IPS-NIHi7 (cell line): Measurements from ENCODE around the gene SEZ6.

Experiments used
- DNase-seq: peaks from one replicate; pipeline ENCODE4 v3.0.0; 2012; ENCODE audit warnings: mixed read lengths; ENCODE audit errors: extremely low spot score

The SEZ6 gene

DNA sequence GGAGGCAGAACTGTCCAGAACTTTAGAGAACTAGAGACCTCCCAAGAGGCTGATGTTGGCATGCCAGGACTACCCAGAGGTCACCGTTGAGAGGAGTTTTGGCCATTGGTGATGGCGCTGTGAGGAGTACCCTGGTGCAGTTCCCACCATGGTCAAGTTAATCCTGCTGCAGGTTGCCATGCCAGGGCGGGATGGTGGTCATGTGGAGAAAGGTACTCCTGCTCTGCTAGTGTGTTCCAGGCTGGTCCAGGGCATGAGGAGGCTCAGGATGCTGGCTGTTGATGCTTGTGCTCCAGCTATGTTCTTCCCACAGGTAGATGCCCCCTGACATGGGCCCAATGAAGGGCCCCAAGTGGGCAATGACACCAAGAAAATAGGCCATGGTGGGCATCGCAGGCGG, 50.4 kb downstream of the SEZ6 start:
- no peak for DNase-seq

DNA sequence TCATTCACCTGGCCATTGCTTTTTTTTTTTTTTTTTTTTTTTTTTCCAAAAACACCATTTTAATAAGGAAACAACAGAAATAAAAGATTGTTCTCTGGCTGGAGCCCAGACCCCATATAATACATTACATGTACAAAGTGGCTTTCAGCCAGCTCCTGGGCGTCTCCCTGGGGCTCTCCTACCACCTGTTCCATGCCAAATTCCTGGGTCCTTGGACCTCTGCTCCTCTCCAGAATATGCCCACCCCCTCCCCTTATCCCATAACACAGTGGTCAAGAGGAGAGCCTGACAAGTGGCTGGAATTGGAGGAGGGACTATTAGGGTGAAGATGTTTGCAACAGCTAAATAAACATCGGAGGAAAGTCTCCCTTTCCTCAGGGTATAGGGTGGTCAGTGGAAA, 50.9 kb downstream of the SEZ6 start:
- DNase-seq = no peak

DNA sequence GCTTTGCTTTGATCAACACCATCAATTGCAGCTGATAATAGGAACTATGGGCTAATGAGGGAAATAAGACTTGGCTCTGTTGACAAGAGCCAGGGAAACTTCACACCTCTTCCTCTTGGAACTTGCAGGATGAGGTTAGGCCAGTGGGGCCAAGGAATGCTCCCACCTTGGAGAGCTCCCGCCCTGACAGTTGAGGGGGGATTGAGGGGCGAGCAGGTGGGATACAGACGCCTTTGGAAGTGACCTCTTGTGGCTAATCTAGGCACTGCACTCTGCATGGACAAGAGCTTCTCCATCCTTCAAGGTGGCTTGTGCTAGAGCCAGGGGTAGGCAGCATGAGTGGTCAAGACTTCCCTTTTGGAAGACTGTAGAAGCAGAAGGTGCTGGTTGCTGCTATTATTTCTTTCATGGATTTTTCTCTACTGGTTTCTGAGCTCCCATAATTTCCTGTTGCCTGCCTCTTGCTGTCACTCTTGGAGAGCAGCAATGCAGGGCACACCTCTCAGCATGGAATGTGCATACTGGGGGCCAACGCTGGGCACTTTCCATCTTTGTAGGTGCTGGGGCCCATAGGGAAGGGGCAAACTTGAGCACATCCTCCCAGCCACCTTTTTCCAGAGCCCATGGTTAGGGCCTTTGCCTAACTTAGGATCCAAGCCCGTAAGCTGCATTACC, 52.3 kb downstream of the SEZ6 start:
- peak; percentile 83 for DNase-seq

DNA sequence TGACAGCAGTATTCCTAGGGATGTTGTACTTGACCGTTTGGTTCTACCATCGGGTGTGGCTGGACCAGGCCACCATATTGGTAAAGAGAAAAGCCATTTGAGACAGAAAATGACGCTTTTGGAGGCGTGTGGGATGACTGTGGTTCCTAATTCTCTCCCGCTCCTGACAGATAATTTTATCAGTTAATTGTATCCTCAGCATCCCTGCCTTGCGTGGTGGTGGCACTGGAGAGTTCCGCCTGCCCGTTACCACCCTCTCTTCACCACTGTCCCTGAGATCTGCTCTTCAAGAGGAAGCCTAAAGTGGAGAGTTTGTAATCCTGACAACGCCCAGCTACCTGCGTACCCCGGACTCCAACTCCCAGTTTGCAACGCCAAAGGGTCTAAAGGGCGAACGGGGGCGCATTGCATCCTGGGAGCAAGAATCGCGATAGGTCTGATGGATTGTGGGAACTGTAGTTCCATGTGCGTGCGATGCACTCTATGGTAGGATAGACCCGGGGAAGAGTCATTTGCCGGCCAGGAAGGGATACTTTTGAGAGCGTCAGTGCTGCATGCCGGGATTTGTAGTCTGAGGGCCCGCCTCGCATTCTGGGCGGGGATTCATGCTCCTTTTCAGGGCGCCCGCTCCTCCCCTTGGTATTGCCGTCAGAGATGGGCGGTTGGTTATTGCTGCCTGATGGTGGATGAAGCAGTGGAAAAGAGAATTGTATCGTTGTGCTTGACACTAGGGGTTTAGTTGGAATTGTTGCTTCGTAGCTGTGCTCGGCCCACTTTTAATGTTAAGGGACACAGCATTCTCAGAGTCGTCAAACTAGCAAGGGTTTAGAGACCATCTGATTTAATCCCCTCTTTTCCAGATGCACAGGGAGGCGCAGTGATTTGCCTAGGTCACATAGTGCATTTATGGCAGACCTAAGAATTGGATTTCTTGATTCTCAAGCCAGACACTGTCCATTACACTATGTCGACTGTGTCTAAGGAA, 53.5 kb downstream of the SEZ6 start:
- DNase-seq = peak; percentile 92

DNA sequence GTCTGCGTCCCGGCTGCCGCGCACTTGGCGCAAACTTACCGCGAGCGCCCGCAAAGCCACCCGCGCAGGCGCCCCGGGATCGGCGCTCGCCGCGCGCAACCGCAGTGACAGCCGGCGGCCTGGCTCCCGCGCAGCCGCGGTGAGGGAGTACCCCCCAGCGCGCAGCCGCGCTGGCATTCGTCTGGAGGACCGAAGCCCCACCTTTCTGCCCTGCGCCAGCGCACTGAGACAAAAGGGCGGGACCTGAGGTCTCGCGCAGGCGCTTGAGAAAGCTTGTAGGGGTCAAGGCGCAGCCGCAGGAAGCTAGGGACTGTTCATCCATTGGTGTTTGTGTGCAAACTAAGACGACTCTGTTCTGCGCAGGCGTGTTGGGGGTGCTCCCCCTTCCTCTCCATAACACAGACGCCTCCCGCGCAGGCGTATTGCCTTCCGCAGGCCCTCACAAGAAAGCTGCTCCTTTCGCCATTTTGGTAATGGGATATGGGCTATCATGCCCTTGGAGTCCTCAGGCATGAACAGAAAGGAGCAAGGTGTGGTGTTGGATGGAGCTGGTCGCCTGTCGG, 54.3 kb downstream of the SEZ6 start, which contains the start of gene PHF12:
PHF12 (minus strand) TSS at position 91 of the 563 bp plus-strand sequence. CDS start 558 bp downstream, outside the sequence.
- DNase-seq = peak; percentile 95

DNA sequence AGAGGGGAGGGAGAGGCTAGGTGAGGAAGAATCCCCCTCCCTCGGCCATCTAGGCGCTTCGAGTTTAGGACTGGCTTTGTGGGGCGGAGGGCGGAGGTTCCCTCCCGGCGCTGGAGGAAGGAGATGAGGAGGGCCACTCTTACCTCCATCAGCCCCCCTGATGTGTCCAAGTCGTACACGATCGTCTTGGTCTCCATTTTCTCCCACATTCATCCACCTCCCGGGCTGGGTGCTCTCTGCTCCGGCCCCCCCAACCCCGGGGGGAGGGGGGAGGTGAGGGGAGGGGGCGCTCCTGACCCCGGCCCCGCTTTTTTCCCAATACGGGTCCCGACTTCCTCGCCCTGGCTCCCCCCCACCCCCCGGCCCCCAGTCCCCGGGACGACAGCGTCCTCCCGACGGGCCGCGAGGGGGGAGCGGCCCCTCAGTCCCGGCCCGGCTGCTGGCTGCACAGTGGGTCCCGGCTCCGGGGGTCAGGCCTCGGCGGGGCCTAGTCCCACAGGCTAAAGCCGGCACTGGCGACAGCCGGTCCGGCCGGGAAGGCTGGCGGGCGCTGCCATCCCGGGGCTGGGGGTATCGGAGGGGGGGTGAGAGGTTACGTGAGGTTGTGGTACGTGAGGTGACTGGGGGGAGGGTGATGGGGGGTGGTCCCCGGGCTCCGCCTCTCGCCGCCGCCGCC, 54.9 kb downstream of the SEZ6 start:
- no peak for DNase-seq

DNA sequence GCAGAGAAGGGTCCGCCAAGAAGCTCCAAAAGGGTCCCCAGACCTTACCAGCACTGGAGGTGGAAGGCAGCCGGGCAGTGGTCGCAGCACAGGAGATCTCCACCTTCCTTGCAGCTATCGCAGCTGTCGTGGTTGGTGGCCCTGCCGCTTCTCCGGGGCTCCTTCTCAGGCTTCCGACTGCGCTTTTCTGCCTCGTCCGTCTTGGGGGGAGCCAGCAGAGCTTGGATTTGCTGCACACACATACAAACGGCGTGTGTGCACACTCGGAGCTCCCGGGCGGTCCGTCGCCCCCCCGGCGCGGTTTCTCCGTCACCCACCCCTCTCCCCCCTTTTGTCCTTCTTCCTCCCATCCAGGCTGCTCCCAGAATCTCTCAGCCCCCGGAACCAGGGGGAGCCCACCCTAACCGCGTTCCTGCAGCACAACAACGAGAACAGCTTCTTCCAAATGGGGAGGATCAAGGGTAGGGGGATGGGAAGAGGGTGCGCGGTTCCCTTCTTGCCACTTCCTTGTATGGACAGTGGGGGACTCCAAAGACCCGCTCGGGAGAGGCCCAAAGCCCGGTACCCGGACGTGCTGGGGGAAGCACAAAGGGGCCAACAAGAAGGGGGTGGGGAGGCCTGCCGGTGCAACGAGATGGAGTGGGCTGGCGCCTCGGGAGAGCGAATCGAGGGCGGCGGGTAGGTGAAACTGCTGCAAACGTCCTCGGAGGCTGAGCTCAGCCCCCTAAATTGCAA, 55.6 kb downstream of the SEZ6 start:
- peak; percentile 35 for DNase-seq

DNA sequence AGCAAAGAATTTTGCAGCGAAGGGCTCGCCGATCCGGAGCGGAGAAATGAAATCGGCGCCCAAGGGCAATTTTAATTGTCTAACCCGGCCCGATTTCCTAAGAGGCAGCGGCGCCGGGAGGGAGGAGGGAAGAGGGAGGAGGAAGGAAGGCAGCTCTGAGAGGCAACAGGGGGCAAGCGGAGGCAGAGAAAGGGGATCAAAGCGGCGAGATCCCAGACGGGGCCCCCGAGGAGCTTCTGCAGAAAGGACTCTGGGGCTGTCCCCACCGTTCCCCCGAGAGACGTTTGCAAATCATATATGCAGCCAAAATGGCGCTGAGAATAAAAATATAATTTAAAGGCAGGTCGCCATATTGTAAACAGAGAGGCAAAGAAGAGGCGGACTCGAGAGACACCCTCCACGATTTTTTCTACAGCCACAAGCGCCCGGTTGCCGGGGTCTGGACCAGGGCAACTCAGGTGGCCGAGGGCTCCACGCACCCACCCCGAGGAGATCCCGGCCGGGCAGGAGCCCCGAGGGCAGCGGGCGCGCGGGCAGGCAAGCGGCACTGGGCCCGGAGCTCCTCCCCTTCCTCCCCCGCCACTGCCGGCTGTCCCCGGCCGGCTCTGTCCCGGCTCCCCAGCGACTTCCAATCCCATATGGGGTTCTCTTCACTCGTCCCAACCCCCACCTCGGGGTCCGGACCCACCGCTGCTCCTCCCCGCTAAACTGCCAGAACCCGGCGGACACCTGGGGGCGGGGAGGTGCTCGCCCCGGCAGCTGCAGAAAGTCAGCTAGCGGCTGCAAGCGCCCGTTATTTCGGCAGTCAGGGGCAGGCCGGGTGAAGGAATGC, 56.4 kb downstream of the SEZ6 start:
- peak; percentile 27 for DNase-seq

DNA sequence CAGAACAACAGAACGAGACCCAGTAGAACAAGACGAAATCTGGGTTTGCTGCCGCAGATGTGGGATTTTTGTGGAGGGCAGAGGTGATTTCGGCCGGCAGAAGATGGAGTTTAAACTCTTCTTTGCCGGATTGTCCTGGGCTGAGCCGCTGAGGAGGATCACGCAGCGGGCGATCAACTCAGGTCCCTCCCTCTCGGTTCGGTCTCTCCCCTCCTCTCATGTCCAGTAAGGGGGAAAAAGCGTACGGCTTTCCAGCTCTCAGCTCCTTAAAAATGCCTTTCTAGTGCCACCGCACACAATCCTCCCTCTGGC, 57.0 kb downstream of the SEZ6 start:
- peak; percentile 56 for DNase-seq

DNA sequence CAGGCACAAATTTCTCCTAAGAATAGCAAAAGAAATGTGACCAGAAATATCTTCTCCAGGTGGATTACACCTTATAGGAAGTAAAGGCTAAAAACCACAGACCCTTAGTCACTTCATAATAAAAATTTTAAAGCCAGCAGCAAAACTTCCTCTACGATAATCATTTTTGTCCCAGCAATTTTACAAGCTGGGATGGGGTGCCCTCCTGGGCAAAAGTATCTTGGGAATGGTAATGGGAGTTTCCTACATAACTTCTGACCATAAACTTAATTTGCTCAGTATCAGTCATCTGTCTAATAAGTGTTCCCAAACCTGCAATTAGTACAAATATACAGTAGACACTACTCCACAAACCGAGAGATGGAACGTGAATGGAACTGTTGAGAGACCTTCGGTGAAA, 57.5 kb downstream of the SEZ6 start:
- DNase-seq = no peak

DNA sequence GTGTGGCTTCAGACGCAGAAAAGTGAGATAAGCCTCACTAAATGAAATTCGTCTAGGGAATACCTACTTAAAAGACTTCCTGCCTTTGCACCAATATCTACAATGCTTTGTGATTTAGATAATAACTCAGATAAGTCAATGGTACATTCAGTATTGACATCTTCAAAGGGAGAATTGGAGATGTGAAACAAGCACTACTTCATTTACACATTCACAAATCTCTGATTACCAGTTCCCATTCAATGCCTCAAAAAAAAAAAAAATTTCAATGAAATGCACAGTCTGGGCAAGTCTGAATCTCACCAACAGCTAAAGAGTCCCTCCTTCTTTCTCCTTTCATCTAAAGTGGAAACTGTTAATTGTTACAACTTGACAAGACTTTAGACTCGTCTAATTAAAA, 58.2 kb downstream of the SEZ6 start:
- DNase-seq = no peak

DNA sequence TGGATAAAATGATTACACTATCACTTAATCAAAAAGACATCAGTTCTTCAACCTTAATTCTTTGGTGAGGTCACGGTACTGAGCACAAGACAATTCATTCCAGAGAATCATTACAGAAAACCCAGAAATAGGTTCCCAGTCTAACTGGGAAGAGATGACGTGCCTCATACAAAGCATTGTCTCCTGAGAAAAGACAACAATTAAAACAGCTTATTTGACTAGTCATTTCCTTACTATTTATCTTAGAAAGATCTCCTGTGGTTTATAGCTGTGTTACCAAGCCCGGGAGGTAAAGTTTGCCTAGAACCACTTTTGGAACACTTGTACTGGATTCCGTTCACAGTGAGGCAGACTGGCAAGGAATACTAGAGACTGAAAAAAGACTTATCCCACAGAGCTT, 59.6 kb downstream of the SEZ6 start:
- DNase-seq = no peak

DNA sequence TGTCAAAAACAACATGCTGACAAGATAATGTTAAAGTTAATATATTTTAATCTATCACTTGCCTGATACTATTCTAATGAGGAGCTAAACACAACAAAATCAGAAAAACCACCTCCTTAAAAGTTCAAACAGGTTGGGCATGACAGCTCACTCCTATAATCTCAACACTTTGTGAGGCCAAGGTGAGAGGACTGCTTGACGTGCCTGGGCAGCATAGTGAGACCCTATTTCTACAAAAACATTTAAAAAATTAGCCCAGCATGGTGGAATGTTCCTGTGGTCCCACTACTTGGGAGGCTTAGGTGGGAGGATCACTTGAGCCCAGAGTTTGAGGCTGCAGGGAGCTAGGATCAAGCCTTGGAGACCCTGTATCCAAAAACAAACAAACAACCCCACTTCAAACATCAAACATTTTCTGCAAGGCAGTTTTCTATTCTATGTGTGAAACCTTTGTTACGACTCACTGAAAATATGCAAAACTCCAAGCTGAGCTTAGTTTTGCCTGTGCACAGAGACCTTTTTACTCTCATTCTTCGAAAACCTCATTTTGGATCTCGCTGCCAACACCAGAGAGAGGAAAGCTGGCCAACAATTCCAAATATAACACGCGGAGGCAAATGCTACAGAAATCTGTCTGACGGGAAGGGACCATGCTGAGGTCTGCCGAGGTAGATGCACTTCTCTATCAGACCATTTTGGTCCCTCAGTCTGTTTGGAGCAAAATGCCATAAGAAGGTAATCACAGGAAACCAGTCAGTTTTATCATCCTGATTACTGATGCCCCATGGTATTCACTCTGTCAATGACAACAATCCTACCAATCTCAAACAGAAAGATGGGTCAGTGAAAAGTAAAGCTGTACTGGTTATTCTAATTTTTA, 60.7 kb downstream of the SEZ6 start:
- no peak for DNase-seq

DNA sequence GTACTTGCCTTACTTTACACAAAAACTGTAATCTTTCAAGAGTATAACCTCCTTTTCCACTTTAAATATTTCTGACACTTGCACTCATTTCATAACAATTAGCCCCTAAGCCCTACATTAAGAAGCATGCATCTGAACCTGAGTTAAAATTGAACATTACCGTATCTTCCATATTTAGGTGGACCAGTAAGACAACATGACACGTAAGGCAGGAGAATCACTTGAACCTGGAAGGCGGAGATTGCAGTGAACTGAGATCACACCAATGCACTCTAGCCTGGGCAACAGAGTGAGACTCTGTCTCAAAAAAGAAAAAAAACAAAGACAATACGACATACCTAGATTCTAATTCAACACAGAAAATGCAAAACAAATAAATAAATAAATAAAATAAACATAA, 61.5 kb downstream of the SEZ6 start:
- DNase-seq = no peak

DNA sequence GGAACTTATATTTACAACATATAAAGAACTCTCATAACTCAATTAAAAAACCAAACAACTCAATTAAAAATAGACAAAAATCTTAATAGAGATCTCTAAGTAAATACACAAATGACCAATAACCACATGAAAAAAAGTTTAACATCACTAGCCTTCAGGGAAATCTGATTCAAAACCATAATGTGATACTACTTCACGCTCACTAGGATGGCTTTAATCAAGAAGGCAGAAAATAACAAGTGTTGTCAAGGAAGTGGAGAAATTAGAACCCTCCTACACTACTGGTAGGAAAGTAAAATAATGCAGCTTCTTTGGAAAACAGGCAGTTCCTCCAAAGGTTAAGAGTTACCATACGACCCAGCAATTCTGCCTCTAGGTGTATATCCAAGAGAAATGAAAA, 62.9 kb downstream of the SEZ6 start:
- no peak for DNase-seq

DNA sequence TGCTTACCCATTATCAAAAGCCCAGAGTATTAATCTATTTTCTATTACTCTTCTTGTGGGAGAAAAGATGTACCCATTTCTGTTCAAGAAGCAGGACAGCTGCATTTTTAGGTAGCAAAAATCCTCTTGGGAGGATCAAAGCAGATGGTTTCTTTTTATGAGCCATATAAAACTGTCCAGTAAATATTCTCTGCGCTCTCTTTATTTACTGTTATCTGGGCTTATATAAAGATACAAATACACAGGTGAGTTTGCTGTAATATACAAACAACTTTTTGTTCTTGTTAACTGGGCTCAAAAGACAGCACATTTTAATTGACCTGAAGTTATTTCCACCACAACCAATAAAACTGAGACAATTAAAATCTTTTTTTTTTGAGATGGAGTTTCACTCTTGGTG, 64.6 kb downstream of the SEZ6 start:
- DNase-seq = no peak

DNA sequence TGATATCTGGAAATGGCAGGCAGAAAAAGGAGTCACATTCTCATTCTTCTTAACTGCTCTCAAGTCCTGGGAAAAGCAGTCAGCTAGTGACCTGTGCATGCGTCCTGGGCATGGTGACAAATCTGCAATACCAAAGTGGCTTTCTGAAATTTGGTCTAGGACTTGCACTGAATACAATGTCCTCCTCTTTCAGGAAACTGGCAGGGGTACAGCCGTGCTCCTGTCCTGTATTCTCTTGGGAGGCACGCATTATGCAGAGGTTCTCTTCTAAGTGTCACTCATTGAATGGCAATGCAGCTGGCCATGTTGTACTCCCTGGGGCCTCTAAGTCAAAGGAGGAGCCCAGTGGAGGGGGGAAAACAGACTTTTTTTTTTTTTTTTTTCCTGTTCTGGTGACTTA, 65.2 kb downstream of the SEZ6 start:
- DNase-seq = no peak

DNA sequence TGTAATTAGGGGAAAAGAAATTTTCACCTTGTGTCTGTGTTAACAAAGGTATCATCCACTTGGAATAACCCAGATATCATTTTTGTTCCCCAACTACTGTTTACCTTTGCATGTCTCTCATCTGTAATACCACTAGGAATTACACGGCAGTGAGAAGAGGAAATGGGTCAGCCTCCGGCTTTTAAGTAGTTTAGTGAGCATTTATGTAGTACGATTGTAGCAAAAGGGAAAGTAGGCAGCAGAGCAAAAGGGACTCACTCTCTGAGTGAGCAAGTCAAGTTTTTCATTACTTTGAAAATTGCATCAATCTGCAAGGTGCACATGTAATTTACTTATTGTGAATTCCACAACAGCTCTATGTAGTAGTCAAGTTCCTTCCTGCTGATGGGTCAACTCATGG, 65.7 kb downstream of the SEZ6 start:
- no peak for DNase-seq

DNA sequence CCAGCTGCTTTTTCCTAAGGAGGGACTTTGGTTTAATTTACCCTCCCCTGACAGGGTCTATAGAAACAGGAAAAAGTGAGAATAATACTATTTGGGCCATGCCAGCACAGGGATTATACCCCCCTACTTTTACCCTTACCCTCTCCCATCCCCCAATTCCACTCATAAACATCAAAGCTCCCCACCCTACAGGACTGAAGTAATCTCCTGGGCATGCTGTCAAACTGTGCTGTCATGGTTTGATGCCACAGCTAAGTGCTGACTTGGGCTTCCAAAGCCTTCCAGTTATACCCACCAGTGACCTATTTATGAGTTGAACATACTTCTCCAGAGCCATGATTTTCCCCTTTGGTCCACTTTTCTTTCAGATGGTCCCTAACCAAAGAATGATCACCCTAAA, 67.3 kb downstream of the SEZ6 start:
- DNase-seq = no peak
